Activated CD8-positive, alpha-beta T cell treated with anti-CD3 and anti-CD28 coated beads, Interleukin-2, amount 10 ng/mL, durations not matched to agents 7 days and 5 days (primary cell): ENCODE data around the gene PNMA6E. TPM values are rescaled to one million over a fixed set of nuclear protein-coding genes. Genes with fewer than 3 reads are reported as not detected.

ENCODE experiments used
- ATAC-seq: fragments of 150-1000 bp; cut with Tn5 transposase; one replicate; pipeline ENCODE4 v1.10.0; 2021; ENCODE audit warnings: moderate library complexity
- CTCF ChIA-PET: fragments of 350-600 bp; sonication (Branson Sonifier 250); formaldehyde crosslinking; loops from one replicate; lab custom pipeline; 2021; ENCODE audit warnings: antibody characterized with exemption; lab: Charles Lee
- POLR2A ChIA-PET: fragments of 350-600 bp; sonication (Branson Sonifier 250); formaldehyde crosslinking; loops from one replicate; lab custom pipeline; 2021; ENCODE audit warnings: antibody characterized with exemption; lab: Charles Lee
- DNase-seq: peaks from one replicate; pipeline ENCODE4 v3.0.0-alpha.2; 2020
- H3K27ac Mint-ChIP-seq: one replicate; pipeline ENCODE4 v1.8.0; 2021; ENCODE audit warnings: mild to moderate bottlenecking, mixed read lengths
- H3K27me3 Mint-ChIP-seq: one replicate; pipeline ENCODE4 v1.8.0; 2021; ENCODE audit warnings: low read depth, mixed read lengths
- H3K36me3 Mint-ChIP-seq: one replicate; pipeline ENCODE4 v1.8.0; 2021; ENCODE audit warnings: low read depth, mixed read lengths
- H3K4me1 Mint-ChIP-seq: one replicate; pipeline ENCODE4 v1.8.0; 2021; ENCODE audit warnings: low read depth, mixed read lengths
- H3K4me3 Mint-ChIP-seq: one replicate; pipeline ENCODE4 v1.8.0; 2021; ENCODE audit warnings: mild to moderate bottlenecking, mixed read lengths
- H3K9me3 Mint-ChIP-seq: one replicate; pipeline ENCODE4 v1.8.0; 2022; ENCODE audit warnings: mixed read lengths; ENCODE audit not compliant: insufficient read depth
- total RNA-seq, 2 experiments: library from RNA; stranded (reverse); gene quantifications; one replicate each; pipeline ENCODE4 v1.2.3, GENCODE V29; 2021

The PNMA6E gene
- total RNA-seq, 2 experiments from 2014 or later: not detected

DNA sequence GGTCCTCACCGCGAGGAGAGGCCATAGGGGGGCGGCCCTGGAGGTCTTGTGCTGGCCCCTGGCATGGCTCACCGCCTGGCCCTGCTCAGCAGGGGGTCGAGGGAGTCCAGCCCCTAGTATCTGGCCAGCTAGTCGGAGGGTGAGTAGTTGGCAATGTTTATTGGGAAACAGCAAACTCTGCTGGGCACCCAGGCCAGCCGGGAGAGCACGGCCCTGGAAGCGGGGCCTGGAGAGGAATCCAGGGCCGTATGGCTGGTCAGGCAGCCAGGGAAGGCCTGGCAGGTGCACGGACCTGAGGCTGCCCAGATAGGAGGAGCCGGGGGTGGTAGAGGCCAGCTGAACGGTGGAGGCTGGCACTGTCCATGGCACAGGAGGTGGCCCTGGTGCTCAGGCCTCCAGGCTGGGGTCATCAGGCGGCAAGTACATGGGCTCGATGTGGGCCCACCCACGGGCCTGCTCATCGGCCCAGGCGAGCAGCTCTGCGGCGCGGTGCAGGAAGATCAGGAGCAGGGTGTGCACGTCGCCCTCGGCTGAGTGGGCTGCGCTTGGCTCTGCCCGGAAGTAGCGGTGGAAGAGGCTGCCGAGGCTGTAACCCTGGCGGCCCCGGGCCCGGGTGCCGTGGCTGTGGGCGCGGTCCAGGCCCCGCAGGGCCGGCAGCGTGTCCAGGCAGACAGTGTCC lies 43.3 kb upstream of the PNMA6E start:
- no peak overlapping the region for H3K27ac Mint-ChIP-seq
- CTCF ChIA-PET: no interaction called here
- H3K36me3 Mint-ChIP-seq: no peaks in the 10 kb centered on the region
- H3K9me3 Mint-ChIP-seq: no peaks in the 10 kb centered on the region
- ATAC-seq (no peak), DNase-seq (no peak)
- H3K27me3 Mint-ChIP-seq: peaks cover 4% of the 10 kb centered on the region
- no peak overlapping the region for H3K4me3 Mint-ChIP-seq
- POLR2A ChIA-PET: no interaction called here
- H3K4me1 Mint-ChIP-seq: no peaks in the 10 kb centered on the region

- ChIA-PET CTCF (no interaction called here), POLR2A (no interaction called here)
- Mint-ChIP-seq H3K36me3 (no peaks in the 10 kb centered on the region), H3K9me3 (no peaks in the 10 kb centered on the region), H3K4me3 (no peak overlapping the region), H3K4me1 (no peaks in the 10 kb centered on the region), H3K27me3 (peaks cover 4% of the 10 kb centered on the region), H3K27ac (no peak overlapping the region)
- DNase-seq (no peak), ATAC-seq (no peak)
Measured at GRCh38 chrX:153443476-153444332, 42.6 kb upstream of the PNMA6E start.

DNA sequence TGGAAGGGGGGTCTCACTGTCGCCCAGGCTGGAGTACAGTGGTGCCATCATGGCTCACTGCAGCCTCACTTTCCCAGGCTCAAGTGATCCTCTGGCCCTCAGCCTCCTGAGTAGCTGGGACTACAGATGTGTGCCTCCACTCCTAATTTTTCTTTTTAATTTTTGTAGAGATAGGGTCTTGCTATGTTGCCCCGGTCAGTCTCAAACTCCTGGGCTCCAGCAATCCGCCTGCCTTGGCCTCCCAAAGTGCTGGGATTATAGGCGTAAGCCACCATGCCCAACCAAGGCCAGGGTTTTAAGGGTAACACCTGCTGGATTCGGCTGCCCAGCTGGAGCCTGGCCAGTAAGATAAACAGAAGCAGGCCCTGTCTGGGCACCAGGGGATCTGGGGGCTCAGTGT lies 41.3 kb upstream of the PNMA6E start:
- ChIA-PET POLR2A (no interaction called here), CTCF (no interaction called here)
- H3K36me3 Mint-ChIP-seq: no peaks in the 10 kb centered on the region
- DNase-seq: no peak
- H3K27me3 Mint-ChIP-seq: peaks cover 4% of the 10 kb centered on the region
- H3K4me1 Mint-ChIP-seq: no peaks in the 10 kb centered on the region
- H3K4me3 Mint-ChIP-seq: no peak overlapping the region
- ATAC-seq: no peak
- no peak overlapping the region for H3K27ac Mint-ChIP-seq
- H3K9me3 Mint-ChIP-seq: no peaks in the 10 kb centered on the region

DNA sequence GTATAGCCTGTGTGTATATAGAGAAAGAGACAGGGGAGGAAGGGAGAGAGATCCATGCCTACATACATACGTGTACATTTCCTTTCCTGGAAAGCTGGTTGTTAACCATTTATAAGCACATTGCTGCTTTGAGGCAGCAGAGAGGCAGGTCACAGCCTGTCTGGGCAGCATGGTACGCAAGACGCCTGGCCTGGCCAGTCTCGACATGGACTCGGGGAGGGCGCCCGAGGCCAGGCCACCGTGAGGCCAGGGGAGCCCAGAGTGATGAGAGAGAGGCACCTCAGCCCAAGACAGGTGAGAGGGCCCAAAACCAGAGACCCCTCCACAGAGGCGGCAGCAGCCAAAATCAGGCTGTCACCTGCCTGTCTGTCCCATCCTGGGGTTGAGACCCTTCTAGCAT lies 40.8 kb upstream of the PNMA6E start:
- Mint-ChIP-seq H3K36me3 (no peaks in the 10 kb centered on the region), H3K4me1 (no peaks in the 10 kb centered on the region), H3K27ac (no peak overlapping the region), H3K27me3 (peaks cover 4% of the 10 kb centered on the region), H3K9me3 (no peaks in the 10 kb centered on the region), H3K4me3 (no peak overlapping the region)
- DNase-seq: no peak
- CTCF ChIA-PET: no interaction called here
- POLR2A ChIA-PET: no interaction called here
- no peak for ATAC-seq

GRCh38 chrX:153441296-153441695 lies 40.1 kb upstream of the PNMA6E start:
- Mint-ChIP-seq H3K4me1 (no peaks in the 10 kb centered on the region), H3K36me3 (no peaks in the 10 kb centered on the region), H3K4me3 (no peak overlapping the region), H3K9me3 (no peaks in the 10 kb centered on the region), H3K27ac (no peak overlapping the region), H3K27me3 (peaks cover 4% of the 10 kb centered on the region)
- ATAC-seq: no peak
- ChIA-PET CTCF (interaction anchor here (1.1 kb wide), 1 partner anchor 482 kb away, joined by 3 read pairs; no protein-coding TSS in a partner anchor), POLR2A (interaction anchor here (1.0 kb wide), 1 partner anchor 499 kb away, joined by 3 read pairs; no protein-coding TSS in a partner anchor)
- DNase-seq: no peak

GRCh38 chrX:153440556-153441135 lies 39.5 kb upstream of the PNMA6E start:
- no peak overlapping the region for H3K27ac Mint-ChIP-seq
- H3K4me3 Mint-ChIP-seq: no peak overlapping the region
- H3K9me3 Mint-ChIP-seq: no peaks in the 10 kb centered on the region
- H3K27me3 Mint-ChIP-seq: peaks cover 4% of the 10 kb centered on the region
- ChIA-PET CTCF (interaction anchor here (1.1 kb wide), 1 partner anchor 481 kb away, joined by 3 read pairs; no protein-coding TSS in a partner anchor), POLR2A (interaction anchor here (1.0 kb wide), 1 partner anchor 499 kb away, joined by 3 read pairs; no protein-coding TSS in a partner anchor)
- ATAC-seq: no peak
- no peak for DNase-seq
- H3K36me3 Mint-ChIP-seq: no peaks in the 10 kb centered on the region
- H3K4me1 Mint-ChIP-seq: no peaks in the 10 kb centered on the region

- Mint-ChIP-seq H3K27ac (no peak overlapping the region), H3K27me3 (peaks cover 4% of the 10 kb centered on the region), H3K36me3 (no peaks in the 10 kb centered on the region), H3K9me3 (no peaks in the 10 kb centered on the region), H3K4me3 (no peak overlapping the region), H3K4me1 (no peaks in the 10 kb centered on the region)
- ChIA-PET CTCF (interaction anchor here (1.1 kb wide), 1 partner anchor 481 kb away, joined by 3 read pairs; no protein-coding TSS in a partner anchor), POLR2A (interaction anchor here (1.0 kb wide), 1 partner anchor 498 kb away, joined by 3 read pairs; no protein-coding TSS in a partner anchor)
- ATAC-seq (no peak), DNase-seq (no peak)
Measured at GRCh38 chrX:153439977-153440376, 38.8 kb upstream of the PNMA6E start.

DNA sequence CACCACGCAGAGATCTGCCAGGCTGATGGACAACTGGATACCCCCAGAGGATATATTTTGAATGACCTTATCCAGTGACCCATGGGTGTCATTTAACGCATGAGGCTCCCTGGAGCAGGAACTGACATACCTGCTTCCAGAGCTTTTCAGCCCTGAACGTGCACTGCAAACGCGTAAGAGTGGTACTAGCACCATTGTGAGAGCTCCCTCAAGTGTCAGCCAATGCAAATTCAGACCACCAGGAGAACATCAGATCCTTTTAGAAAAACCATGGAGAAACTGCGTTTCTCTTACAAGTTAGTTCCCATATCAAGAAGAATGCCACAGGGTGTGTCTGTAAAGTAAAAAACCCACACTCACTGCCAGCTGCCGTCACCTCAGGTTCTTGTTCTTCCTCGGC lies 37.4 kb upstream of the PNMA6E start:
- peak; percentile 25 for DNase-seq
- CTCF ChIA-PET: interaction anchor here (0.7 to 2.0 kb wide), 6 partner anchors 31 to 496 kb away, joined by 3 to 7 read pairs (median 3); no protein-coding TSS in a partner anchor
- H3K27me3 Mint-ChIP-seq: peaks cover 4% of the 10 kb centered on the region
- H3K4me3 Mint-ChIP-seq: no peak overlapping the region
- H3K27ac Mint-ChIP-seq: no peak overlapping the region
- H3K36me3 Mint-ChIP-seq: no peaks in the 10 kb centered on the region
- no peaks in the 10 kb centered on the region for H3K9me3 Mint-ChIP-seq
- ATAC-seq: no peak
- POLR2A ChIA-PET: no interaction called here
- H3K4me1 Mint-ChIP-seq: no peaks in the 10 kb centered on the region

DNA sequence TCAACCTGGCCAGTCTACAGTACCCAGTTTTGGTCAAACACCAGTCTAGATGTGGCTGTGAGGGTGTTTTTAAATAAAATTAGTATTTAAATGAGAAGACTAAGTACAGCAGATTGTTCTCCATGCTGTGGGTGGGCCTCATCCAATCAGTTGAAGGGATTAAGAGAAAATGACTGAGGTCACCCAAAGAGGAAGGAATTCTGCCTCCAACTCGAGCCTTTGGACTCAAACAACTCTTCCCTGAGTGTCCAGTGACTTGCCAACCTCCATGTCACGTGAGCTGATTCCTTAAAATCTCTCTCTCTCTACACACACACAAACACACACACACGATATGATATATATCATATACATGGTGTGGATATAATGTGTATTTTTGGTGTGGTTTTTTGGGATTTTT lies 34.7 kb upstream of the PNMA6E start:
- Mint-ChIP-seq H3K27ac (no peak overlapping the region), H3K4me3 (no peak overlapping the region), H3K36me3 (no peaks in the 10 kb centered on the region), H3K9me3 (no peaks in the 10 kb centered on the region), H3K4me1 (no peaks in the 10 kb centered on the region), H3K27me3 (peaks cover 4% of the 10 kb centered on the region)
- ATAC-seq (no peak), DNase-seq (no peak)
- CTCF ChIA-PET: no interaction called here
- POLR2A ChIA-PET: no interaction called here

- Mint-ChIP-seq H3K27ac (no peak overlapping the region), H3K27me3 (peaks cover under 1% of the 10 kb centered on the region), H3K9me3 (no peaks in the 10 kb centered on the region), H3K4me1 (no peaks in the 10 kb centered on the region), H3K4me3 (no peak overlapping the region), H3K36me3 (no peaks in the 10 kb centered on the region)
- no peak for ATAC-seq
- CTCF ChIA-PET: no interaction called here
- POLR2A ChIA-PET: no interaction called here
- no peak for DNase-seq
Measured at GRCh38 chrX:153434801-153435200, 33.7 kb upstream of the PNMA6E start.

- no peaks in the 10 kb centered on the region for H3K36me3 Mint-ChIP-seq
- no peaks in the 10 kb centered on the region for H3K9me3 Mint-ChIP-seq
- POLR2A ChIA-PET: no interaction called here
- no peak overlapping the region for H3K27ac Mint-ChIP-seq
- no peak overlapping the region for H3K4me3 Mint-ChIP-seq
- ATAC-seq (no peak), DNase-seq (no peak)
- H3K4me1 Mint-ChIP-seq: no peaks in the 10 kb centered on the region
- CTCF ChIA-PET: no interaction called here
- no peaks in the 10 kb centered on the region for H3K27me3 Mint-ChIP-seq
Measured at GRCh38 chrX:153433781-153434285, 32.7 kb upstream of the PNMA6E start.
